OCI-LY1 (cell line): Measurements from ENCODE around the gene GPR17.

ENCODE experiments used
- H2AFZ ChIP-seq: fragments of 200-600 bp; sonication (generic), shearing (Covaris generic); 2 replicates; pipeline ENCODE4 v1.6.0; 2014; ENCODE audit warnings: antibody characterized with exemption, mild to moderate bottlenecking, low read length
- H3F3A ChIP-seq: fragments of 200-600 bp; sonication (generic), shearing (Covaris generic); 2 replicates; pipeline ENCODE4 v1.6.0; 2014; ENCODE audit warnings: mild to moderate bottlenecking, antibody characterized with exemption, low read length, moderate library complexity; ENCODE audit not compliant: insufficient read depth
- H3K27ac ChIP-seq: fragments of 200-600 bp; sonication (generic); 2 replicates; pipeline ENCODE4 v1.5.1; 2014; ENCODE audit warnings: low read length, mixed run types, mild to moderate bottlenecking, low read depth; ENCODE audit not compliant: poor library complexity, severe bottlenecking
- H3K27me3 ChIP-seq: fragments of 200-600 bp; sonication (generic); 2 replicates; pipeline ENCODE4 v1.6.0; 2014; ENCODE audit warnings: antibody characterized with exemption, mild to moderate bottlenecking, low read length, moderate library complexity; ENCODE audit not compliant: insufficient read depth
- H3K36me3 ChIP-seq: fragments of 200-600 bp; sonication (generic); 2 replicates; pipeline ENCODE4 v1.6.1; 2014; ENCODE audit warnings: mild to moderate bottlenecking, antibody characterized with exemption, low read length, moderate library complexity, mixed read lengths; ENCODE audit not compliant: insufficient read depth
- H3K4me1 ChIP-seq: fragments of 200-600 bp; sonication (generic); 2 replicates; pipeline ENCODE4 v1.5.1; 2014; ENCODE audit warnings: mild to moderate bottlenecking, low read length, moderate library complexity; ENCODE audit not compliant: insufficient read depth, severe bottlenecking
- H3K4me2 ChIP-seq: fragments of 200-600 bp; sonication (generic), shearing (Covaris generic); 2 replicates; pipeline ENCODE4 v1.6.1; 2014; ENCODE audit warnings: low read length
- H3K4me3 ChIP-seq: fragments of 200-600 bp; sonication (generic); 2 replicates; pipeline ENCODE4 v1.5.1; 2014; ENCODE audit warnings: low read length, low read depth, mild to moderate bottlenecking, mixed read lengths; ENCODE audit not compliant: poor library complexity, severe bottlenecking
- H3K79me2 ChIP-seq: fragments of 200-600 bp; shearing (Covaris generic); 2 replicates; pipeline ENCODE4 v1.6.1; 2016; ENCODE audit warnings: mixed run types, low read length, mixed read lengths; ENCODE audit not compliant: insufficient read depth
- H3K9ac ChIP-seq: fragments of 200-600 bp; sonication (generic), shearing (Covaris generic); 2 replicates; pipeline ENCODE4 v1.6.1; 2014; ENCODE audit warnings: mild to moderate bottlenecking, low read length, mixed read lengths
- H3K9me2 ChIP-seq: fragments of 200-600 bp; sonication (generic), shearing (Covaris generic); 2 replicates; pipeline ENCODE4 v1.6.1; 2014; ENCODE audit warnings: low read depth, mild to moderate bottlenecking, low read length, mixed read lengths
- H3K9me3 ChIP-seq: fragments of 200-600 bp; shearing (Covaris generic); 2 replicates; pipeline ENCODE4 v1.6.1; 2014; ENCODE audit warnings: low read length, mixed read lengths
- H4K20me1 ChIP-seq: fragments of 200-600 bp; sonication (generic), shearing (Covaris generic); 2 replicates; pipeline ENCODE4 v1.6.0; 2016; ENCODE audit warnings: mild to moderate bottlenecking, low read length; ENCODE audit not compliant: insufficient read depth
- EZH2 ChIP-seq: fragments of 200-600 bp; sonication (generic), shearing (Covaris generic); IDR thresholded peaks from 2 replicates; pipeline ENCODE4 v1.8.0; 2017; ENCODE audit warnings: borderline replicate concordance, mixed run types, mild to moderate bottlenecking, antibody characterized with exemption, low read length, moderate library complexity, mixed read lengths
- TF ChIP-seq, protein P1 (sequence below): fragments of 200-600 bp; sonication (generic), shearing (Covaris generic); IDR thresholded peaks from 2 replicates; pipeline ENCODE4 v1.5.1; 2017; ENCODE audit warnings: mild to moderate bottlenecking, antibody characterized with exemption, low read length, moderate library complexity, mixed read lengths

GPR17 gene

DNA sequence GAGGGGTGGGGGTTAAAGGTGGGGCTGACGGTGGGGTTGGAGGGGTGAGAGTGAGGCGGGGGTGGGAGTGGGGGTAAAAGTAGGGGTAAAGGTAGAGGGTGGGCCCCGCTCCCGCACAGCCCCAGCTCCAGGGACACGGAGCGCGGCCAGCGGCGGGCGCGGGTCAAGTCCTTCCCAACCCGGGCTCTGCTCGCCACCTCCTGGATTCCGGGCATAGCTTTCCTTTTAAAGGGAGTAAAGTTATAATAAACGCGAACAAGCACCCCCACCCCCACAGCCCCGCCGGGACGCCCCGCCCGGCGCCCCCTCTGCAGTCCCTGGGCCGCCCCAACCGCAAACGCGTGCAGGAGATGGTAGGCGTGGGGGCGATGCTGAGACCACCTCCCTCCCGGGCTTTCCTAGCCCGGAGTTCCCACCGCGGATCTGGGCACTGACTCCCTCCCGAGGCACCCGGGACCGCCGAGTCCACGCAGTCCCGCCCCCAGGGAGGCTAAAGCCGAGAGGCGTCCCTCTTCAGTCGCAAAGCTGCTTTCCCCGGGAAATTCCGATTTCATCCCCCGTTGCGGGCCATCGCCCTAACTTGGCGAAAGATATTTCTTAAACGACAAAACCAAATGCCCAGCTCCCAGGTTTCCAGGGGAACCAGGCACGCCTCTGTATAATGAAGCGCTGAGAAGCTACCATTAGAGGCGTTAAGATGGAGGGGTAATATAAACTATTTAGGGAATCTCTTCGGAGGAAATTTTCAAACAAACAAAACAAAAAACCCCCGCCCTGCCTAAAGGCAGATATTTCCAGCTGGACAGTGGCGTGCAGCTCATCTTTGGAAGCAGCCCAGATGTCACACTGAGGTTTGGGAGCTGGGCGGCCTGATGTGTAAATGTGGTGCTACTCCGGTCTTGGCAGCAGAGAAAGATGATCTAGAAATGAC, 29.6 kb downstream of the GPR17 start, which contains the start of gene LIMS2:
Gene LIMS2, minus strand, starts transcription at position 200 of the 931 bp plus-strand sequence. CDS start 506 bp downstream, outside the sequence.
- Histone ChIP-seq H2AFZ (no peak within 1 kb of the TSS), H3K9me3 (no peaks in the 10 kb centered on the region), H3K27ac (no peak within 1 kb of the TSS), H3K4me2 (no peak within 1 kb of the TSS), H3K4me3 (no peak within 1 kb of the TSS), H3K9ac (no peak within 1 kb of the TSS), H3F3A (no peaks in the 10 kb centered on the region), H3K9me2 (no peaks in the 10 kb centered on the region), H3K79me2 (no peaks in the 10 kb centered on the region), H3K4me1 (no peaks in the 10 kb centered on the region), H3K27me3 (peaks cover 12% of the 10 kb centered on the region; the same call in 1 of the 2 replicates), H4K20me1 (no peaks in the 10 kb centered on the region), H3K36me3 (no peaks in the 10 kb centered on the region)
- TF ChIP-seq, protein P1, sequence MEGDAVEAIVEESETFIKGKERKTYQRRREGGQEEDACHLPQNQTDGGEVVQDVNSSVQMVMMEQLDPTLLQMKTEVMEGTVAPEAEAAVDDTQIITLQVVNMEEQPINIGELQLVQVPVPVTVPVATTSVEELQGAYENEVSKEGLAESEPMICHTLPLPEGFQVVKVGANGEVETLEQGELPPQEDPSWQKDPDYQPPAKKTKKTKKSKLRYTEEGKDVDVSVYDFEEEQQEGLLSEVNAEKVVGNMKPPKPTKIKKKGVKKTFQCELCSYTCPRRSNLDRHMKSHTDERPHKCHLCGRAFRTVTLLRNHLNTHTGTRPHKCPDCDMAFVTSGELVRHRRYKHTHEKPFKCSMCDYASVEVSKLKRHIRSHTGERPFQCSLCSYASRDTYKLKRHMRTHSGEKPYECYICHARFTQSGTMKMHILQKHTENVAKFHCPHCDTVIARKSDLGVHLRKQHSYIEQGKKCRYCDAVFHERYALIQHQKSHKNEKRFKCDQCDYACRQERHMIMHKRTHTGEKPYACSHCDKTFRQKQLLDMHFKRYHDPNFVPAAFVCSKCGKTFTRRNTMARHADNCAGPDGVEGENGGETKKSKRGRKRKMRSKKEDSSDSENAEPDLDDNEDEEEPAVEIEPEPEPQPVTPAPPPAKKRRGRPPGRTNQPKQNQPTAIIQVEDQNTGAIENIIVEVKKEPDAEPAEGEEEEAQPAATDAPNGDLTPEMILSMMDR: no peak
- no peak for TF ChIP-seq EZH2

GRCh38 chr2:127676906-127677305, 31.0 kb downstream of the GPR17 start:
- TF ChIP-seq EZH2: no peak
- TF ChIP-seq, protein P1: no peak

GRCh38 chr2:127678531-127678930, 32.6 kb downstream of the GPR17 start:
- H3K79me2 ChIP-seq: no peaks in the 10 kb centered on the region
- peaks cover 15% of the 10 kb centered on the region; the same call in 1 of the 2 replicates for H3K27me3 ChIP-seq
- no peaks in the 10 kb centered on the region for H3K4me1 ChIP-seq
- no peak overlapping the region for H2AFZ ChIP-seq
- TF ChIP-seq EZH2: no peak
- TF ChIP-seq, protein P1: no peak
- no peaks in the 10 kb centered on the region for H3K36me3 ChIP-seq
- no peak overlapping the region for H3K27ac ChIP-seq
- H4K20me1 ChIP-seq: no peaks in the 10 kb centered on the region
- H3K9me3 ChIP-seq: no peaks in the 10 kb centered on the region
- no peak overlapping the region for H3K4me3 ChIP-seq
- H3F3A ChIP-seq: no peaks in the 10 kb centered on the region
- H3K9ac ChIP-seq: no peak overlapping the region
- no peak overlapping the region for H3K4me2 ChIP-seq
- no peaks in the 10 kb centered on the region for H3K9me2 ChIP-seq

More at GRCh38 chr2:127676906-127677305, 31.0 kb downstream of the GPR17 start:
- Histone ChIP-seq H3K4me1 (no peaks in the 10 kb centered on the region), H3K4me3 (no peak overlapping the region), H3K36me3 (no peaks in the 10 kb centered on the region), H4K20me1 (no peaks in the 10 kb centered on the region), H3F3A (no peaks in the 10 kb centered on the region), H3K4me2 (no peak overlapping the region), H3K27ac (no peak overlapping the region), H3K79me2 (no peaks in the 10 kb centered on the region), H3K9me3 (no peaks in the 10 kb centered on the region), H2AFZ (no peak overlapping the region), H3K9me2 (no peaks in the 10 kb centered on the region), H3K27me3 (peaks cover 15% of the 10 kb centered on the region; the same call in 1 of the 2 replicates), H3K9ac (no peak overlapping the region)
